Lung microvascular endothelial cell (primary cell): Measurements from ENCODE around the gene NLRP9. TPM values are rescaled to one million over a fixed set of nuclear protein-coding genes. Genes with fewer than 3 reads are reported as not detected.

Experiments used
- DNase-seq, 2 donors: peaks; one replicate each; pipeline versions ENCODE4 v3.0.0 to v3.0.0-alpha.2; 2010; ENCODE audit warnings: low read depth in 2 of 2
- total RNA-seq: library from RNA; depleted of rRNA; stranded (reverse); fragments of >200 nt; gene quantifications from 2 replicates; pipeline ENCODE4 v1.2.1, GENCODE V29; 2014

Gene NLRP9
- total RNA-seq, 1 donor from 2014 or later = not detected

GRCh38 chr19:55688422-55689218, 49.6 kb downstream of the NLRP9 start:
- no peak for DNase-seq

DNA sequence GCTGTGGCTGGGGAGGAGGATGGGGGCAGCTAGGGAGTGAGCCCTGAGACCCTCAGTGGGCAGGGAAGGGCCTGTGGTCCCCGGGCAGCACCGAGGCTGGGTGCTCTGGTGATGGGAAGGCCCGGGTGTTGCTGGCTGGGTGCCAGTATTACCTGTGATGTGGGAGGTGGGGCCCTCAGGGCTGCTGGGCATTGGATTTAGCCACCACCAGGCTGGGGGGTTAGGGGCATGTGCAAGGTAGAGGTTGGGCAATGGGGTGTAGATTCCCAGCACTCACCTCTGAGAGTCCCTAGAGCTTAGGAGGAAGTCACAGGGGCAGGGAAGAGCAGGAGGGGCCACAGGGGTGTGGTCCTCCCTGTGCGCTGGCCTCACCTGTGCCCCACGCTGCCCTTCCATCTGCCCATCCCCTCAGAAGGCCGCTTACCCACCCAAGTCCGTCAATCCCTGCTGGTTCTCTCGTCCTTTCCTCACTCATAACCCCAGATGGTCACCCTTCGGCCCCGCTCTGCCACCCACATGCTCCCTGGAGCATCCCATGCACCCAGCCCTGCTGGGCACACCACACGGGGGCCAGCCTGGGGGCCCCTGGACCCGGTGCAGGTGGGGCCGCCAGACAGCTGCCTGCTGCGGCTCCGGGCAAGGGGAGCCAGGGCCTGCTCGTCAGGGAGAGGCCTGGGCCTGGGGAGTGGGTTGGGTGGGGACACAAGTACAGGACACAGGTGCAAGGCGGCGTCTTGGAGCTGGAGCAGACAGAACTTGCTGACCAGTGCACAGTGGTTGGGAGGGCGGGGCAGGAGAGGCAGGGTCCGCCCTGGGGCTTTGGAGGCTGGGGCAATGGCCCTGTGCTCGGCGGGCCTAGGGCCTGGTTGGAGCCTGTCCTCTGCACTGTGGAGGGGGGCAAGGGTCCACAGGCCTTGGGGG, 50.7 kb downstream of the NLRP9 start:
- no peak for DNase-seq

DNA sequence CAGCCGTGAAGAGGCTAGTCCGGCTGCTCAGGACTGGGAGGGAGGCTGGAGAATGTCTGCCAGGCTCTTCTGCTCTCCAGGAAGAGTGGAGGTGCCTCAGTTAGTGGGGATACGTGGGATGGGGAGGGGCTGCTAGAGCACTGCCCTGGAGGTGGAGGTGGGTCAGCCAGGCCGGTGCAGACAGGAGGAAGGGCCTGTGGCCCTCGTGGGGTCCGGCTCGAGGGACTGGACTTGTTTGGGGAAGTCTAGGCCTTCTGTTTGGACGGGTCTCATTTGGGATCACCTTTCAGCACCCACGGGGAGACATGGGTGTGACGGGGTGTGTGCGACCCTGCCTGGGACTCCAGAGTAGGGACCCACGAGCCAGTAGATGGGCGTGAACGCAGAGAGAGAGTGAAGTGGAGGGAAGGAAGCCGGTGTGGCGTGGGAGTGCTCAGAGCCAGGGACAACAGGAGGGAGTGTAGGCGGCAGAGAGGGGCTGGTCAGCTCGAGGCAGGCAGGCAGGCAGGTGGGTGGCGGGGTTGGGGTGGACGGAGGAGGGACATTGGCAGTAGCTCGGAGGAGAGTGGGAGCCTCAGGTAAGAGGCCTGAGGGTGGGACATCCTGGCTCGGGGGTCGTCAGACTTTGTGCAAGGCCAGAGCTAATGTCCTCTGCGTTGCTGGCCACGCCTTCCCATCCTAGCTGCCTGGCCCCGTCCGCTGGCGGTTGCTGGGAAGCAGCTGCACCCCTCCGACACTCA, 51.7 kb downstream of the NLRP9 start:
- DNase-seq = no peak

DNA sequence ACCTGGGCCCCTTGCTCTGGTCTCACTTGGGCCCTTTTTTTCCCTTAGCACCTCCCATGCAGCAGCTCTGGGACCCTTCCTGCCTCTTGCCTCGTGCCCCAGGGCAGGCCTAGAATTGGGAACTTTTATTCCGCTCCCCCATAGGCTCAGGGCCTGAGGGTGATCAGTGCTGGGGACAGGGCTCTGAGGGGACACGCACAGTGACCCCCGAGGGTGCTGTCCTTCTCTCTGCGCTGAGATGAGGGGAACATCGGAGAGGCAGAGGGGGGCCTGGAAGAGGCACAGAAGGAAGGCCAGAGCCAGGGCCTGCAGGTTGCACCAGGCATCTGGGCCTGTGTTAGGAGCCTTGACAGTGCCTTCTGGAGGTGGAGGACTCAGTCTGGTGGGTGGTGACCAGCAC, 52.4 kb downstream of the NLRP9 start:
- no peak for DNase-seq

DNA sequence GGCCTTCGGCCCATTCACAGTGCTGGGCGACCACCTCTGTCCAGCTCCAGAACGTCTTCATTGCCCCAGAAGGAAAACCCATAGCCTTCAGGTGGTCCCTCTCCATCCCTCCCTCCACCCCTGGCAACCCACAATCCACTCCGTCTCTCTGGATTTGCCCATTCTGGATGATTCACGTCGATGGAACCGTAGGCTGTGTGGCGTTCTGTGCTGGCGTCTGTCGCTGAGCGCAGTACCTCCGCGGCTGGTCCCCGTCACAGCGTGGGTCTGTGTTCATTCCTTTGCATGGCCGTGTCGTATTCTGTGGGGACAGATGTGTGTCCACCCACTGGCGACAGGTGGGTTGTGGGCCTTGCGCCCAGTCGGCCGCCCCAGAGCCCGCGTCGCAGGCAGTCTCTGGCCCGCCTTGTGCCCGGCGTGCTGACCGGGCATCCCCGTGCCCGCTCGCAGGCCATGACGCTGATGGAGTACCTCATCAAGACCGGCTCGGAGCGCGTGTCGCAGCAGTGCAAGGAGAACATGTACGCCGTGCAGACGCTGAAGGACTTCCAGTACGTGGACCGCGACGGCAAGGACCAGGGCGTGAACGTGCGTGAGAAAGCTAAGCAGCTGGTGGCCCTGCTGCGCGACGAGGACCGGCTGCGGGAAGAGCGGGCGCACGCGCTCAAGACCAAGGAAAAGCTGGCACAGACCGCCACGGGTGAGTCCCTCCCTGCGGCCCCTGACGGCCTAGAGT, 53.1 kb downstream of the NLRP9 start:
- DNase-seq = no peak

DNA sequence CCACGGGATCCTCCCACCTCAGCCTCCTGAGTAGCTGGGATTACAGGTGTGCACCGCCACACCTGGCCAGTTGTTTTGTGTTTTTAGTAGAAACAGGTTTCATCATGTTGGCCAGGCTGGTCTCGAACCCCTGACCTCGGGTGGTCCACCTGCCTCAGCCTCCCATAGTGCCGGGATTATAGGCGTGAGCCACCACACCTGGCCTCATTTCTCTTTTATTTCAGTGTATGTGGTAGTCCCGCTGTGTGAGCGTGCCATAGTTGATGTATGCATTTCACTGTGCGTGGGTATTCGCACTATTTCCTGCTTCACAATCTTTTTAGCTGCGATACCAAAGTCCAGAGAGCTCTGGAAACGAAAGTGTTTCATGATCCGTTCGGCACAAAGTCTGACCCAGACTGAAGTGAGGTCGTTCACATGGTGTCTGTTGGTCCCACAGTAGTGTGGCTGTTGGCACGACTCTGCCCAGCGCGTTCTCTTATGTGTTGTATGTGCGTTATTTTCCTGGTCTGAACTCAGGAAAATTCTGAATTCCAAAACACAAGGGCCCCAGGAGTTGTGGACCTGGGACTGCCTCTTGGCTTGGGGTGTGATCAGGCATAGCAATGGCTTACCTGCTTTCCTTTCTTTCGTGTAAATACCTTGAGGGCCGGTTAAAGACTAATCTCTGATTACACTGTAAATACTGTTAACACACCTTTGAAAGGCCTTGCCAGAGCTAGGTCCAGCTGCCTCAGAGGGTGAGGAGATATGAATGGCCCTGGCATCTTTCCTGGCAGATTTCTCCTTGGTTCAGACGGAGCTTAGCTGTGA, 54.5 kb downstream of the NLRP9 start:
- DNase-seq = no peak

DNA sequence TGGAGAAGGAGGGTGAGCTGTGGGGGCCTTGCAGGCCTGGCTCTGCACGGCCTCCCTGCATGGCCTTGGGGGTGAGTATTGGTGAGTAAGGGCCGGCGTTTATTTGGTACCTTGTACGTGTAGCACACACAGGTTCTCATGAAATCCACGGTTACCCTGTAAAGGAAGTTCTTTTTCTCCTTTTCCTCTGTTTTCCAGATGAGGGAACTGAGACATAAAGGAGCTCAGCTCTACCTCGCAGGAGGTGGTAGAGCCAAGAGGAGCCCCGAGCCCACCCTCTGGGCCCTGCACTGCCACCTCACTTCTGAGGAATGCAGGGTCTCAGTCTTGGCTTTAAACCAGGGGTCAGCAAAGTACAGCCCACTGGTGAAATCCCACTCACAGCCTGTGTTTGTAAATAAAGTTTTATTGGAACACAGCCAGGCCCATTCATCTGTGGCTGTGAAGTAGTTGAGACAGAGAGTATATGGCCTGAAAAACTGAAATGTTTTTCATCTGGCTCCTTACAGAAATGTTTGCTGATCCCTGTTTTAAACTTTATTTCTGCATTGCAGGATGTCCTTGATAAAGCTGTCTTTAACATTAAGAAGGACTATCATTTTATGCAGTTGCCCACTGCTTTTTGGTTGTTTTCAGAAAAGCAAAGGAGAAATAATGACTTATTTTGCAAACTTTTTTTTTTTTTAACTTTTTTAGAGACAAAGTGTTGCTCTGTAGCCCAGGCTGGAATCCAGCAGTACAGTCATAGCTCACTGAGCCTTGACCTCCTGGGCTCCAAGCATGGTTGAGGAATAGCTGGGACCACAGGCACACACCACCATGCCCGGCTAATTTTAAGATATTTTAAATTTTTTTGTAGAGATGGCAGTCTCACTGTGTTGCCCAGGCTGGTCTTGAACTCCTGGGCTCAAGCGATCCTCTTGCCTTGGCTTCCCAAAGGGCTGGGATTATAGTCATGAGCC, 56.8 kb downstream of the NLRP9 start:
- DNase-seq = no peak

DNA sequence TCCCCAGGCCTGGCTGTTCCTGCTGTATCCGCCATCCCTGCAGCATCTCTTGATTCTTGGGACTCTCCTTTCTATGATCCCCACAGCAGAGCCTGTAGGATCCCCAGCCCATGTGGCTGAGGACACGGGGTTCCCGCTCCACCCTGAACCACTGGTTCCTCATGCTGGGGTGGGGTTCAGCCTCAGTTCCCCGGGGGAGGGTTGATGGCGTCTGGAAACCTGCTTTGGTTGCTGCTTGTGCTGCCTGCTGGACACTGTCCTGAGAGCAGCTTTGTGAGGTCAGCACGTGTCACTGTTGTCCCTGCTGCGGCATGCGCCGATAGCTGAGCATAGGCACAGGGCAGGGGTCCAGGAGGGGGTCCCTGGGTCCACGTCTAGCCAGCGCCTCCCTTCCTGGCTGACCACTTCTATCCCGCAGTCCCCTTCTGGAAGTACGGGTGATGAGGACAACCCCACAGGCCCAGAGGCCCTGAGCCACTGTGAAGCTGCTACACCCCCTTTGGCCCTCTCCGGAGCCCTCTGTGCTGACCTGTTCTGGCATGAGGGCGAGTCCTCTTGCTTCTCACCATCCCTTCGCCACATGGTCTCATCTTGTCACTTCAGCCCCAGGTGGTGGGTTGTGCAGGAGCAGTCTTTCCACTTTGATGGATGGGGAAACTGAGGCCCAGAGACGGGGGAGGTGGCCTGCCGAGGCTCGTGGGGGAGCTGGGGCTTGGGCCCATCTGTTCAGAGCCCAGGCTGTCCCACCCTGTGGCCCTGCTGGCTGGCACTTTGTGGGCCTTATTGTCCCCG, 57.7 kb downstream of the NLRP9 start:
- DNase-seq = no peak

GRCh38 chr19:55679343-55680257, 58.6 kb downstream of the NLRP9 start:
- DNase-seq = peak in 1 of 2 donors; percentile 65

- DNase-seq = no peak
Measured at GRCh38 chr19:55678121-55678671, 60.0 kb downstream of the NLRP9 start.

- peak; percentile 52 to 80 for DNase-seq
Measured at GRCh38 chr19:55677572-55678028, 60.6 kb downstream of the NLRP9 start.

GRCh38 chr19:55676889-55677505, 61.2 kb downstream of the NLRP9 start:
- no peak for DNase-seq

DNA sequence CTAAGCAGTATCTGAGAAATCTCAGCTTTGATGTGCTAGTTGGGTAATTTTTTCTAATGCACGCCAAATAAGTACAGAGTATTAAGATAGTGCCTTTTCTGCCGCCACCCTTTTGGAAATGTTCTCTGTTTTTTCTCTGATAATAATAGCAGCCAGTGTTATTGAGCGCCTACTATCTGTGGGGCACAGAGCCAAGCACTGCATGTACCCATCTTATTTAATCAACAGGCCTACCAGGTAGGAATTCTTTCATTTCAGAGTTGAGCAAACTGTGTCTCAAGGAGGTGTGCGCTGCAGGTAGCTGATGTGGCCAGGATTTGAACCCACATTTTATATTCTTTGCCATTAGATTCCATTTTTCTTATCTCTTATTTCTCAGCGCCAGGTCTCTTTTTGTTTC, 61.8 kb downstream of the NLRP9 start:
- peak; percentile 25 to 57 for DNase-seq

DNA sequence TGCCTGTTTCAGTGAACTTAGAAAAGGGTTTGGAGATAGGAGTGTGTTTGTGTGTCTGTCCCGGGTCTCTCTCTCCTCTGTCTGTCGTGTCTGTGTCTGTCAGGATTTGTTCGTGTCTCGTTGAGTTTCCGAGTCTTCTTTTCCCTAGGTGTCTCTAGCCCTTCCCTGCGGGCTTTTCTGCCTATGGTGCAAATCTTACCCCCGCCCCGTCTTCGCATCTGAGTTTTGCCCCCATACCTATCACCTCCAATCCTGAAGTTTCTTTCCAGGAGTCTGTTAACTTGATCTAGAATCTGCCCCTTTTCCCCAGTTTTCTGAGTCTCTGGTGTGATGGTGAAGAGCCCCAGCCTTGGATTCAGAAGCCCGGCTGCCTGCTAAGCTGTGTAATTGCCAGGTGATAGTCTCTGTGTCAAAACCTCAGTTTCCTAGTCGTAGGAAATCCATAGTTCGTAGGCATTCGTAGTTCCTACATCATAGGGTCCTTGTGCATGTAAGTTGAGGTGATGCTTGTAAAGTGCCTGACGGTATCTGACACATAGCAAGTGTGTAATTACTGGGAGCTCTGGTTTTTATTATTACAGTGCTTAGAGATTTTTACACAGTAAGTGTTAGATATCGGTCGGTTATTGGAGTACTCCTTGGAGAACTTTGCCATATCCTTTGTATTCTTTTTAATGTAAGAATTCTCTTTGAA, 62.4 kb downstream of the NLRP9 start:
- peak in 1 of 2 donors; percentile 22 for DNase-seq

DNA sequence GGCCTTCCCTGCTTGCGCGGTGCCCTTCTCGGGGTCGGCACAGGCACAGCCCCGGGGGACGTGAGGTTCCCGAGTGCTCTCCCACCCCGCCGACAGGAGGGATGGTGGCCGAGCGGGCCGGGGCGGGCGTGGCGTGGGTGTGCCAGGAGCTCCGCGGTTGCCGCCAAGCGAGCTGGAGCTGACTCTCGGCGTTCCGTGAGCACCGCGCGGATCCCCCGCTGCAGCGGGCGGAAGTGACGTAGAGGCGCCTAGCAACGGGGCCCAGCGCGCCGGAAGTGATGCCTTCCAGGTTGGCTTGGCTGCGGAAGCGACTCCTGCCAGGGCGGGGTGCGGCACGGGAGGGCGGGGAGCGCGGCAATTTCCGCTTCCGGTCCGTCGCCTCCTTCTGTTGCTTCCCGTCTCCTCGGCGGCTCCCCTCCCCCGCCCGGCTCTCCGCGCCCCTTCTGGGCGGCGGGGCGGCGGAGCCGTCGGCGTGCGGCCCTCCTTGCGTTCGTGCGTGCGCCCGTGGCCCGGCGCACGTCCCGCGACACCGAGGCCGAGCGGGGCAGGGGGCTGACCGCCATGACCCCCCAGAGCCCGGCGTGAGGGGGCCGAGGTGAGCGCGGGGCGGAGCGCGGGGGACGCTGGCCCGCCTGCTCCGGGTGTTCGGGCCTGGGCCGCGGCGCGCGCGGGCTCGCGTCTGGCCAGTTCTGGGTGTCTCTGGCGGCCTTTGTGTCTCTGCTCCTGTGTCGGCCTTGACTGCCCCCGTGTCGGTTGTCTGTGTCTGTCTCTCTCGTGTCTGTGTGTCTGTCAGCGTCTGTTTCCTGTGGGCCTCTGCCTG, 63.2 kb downstream of the NLRP9 start, which contains the start of gene EPN1:
Gene EPN1, plus strand, starts transcription at position 386 of the 820 bp plus-strand sequence. CDS start 3,402 bp downstream, outside the sequence.
- peak; percentile 96 for DNase-seq
